NCI-H1694 treated with DMSO at 0.1 percent for 48 hours (cell line): Measurements from ENCODE around the gene P4HTM.

Experiments used
- DNase-seq: peaks from one replicate; lab custom pipeline; 2025; lab: John Stamatoyannopoulos, UW

The P4HTM gene

GRCh38 chr3:48989796-48990635 lies at the start of gene P4HTM:
Gene P4HTM, plus strand, starts transcription at chr3:48990241. Its CDS starts 16 bp downstream, at chr3:48990257.
- DNase-seq, result no peak

GRCh38 chr3:48945432-48945831 lies 44.6 kb upstream of the P4HTM start:
- DNase-seq, result no peak

GRCh38 chr3:48945891-48946549 lies 44.0 kb upstream of the P4HTM start:
- DNase-seq, result no peak

- no peak for DNase-seq
Measured at GRCh38 chr3:48949376-48949717, 40.7 kb upstream of the P4HTM start.

- no peak for DNase-seq
Measured at GRCh38 chr3:48950051-48950450, 40.0 kb upstream of the P4HTM start.

GRCh38 chr3:48951764-48952163 lies 38.3 kb upstream of the P4HTM start:
- DNase-seq, result no peak

GRCh38 chr3:48952510-48953118 lies 37.4 kb upstream of the P4HTM start:
- DNase-seq, result no peak

GRCh38 chr3:48957006-48957705 lies 32.9 kb upstream of the P4HTM start:
- DNase-seq, result no peak

- no peak for DNase-seq
Measured at GRCh38 chr3:48960841-48961413, 29.1 kb upstream of the P4HTM start.

- no peak for DNase-seq
Measured at GRCh38 chr3:48962340-48962739, 27.7 kb upstream of the P4HTM start.

- no peak for DNase-seq
Measured at GRCh38 chr3:48962939-48963338, 27.1 kb upstream of the P4HTM start.

- DNase-seq, result no peak
Measured at GRCh38 chr3:48963591-48963990, 26.4 kb upstream of the P4HTM start.

- DNase-seq, result no peak
Measured at GRCh38 chr3:48966367-48966766, 23.7 kb upstream of the P4HTM start.

GRCh38 chr3:48966876-48967361 lies 23.1 kb upstream of the P4HTM start:
- no peak for DNase-seq

GRCh38 chr3:48970586-48970985 lies 19.5 kb upstream of the P4HTM start:
- no peak for DNase-seq

- DNase-seq, result no peak
Measured at GRCh38 chr3:48974076-48974864, 15.8 kb upstream of the P4HTM start.

- no peak for DNase-seq
Measured at GRCh38 chr3:48979451-48979850, 10.6 kb upstream of the P4HTM start.

GRCh38 chr3:48980295-48980694 lies 9.7 kb upstream of the P4HTM start:
- no peak for DNase-seq

- no peak for DNase-seq
Measured at GRCh38 chr3:48982016-48982415, 8.0 kb upstream of the P4HTM start.

GRCh38 chr3:48982686-48983085 lies 7.4 kb upstream of the P4HTM start:
- DNase-seq, result no peak

- DNase-seq, result no peak
Measured at GRCh38 chr3:48983096-48983495, 6.9 kb upstream of the P4HTM start.
